Measurements from ENCODE around the gene IGFL1.
"Not testable (repeated sequence)": the region's sequence is repeated elsewhere in the genome, so short reads cannot be mapped to it uniquely, and the experiment has no call there.

The IGFL1 gene

DNA sequence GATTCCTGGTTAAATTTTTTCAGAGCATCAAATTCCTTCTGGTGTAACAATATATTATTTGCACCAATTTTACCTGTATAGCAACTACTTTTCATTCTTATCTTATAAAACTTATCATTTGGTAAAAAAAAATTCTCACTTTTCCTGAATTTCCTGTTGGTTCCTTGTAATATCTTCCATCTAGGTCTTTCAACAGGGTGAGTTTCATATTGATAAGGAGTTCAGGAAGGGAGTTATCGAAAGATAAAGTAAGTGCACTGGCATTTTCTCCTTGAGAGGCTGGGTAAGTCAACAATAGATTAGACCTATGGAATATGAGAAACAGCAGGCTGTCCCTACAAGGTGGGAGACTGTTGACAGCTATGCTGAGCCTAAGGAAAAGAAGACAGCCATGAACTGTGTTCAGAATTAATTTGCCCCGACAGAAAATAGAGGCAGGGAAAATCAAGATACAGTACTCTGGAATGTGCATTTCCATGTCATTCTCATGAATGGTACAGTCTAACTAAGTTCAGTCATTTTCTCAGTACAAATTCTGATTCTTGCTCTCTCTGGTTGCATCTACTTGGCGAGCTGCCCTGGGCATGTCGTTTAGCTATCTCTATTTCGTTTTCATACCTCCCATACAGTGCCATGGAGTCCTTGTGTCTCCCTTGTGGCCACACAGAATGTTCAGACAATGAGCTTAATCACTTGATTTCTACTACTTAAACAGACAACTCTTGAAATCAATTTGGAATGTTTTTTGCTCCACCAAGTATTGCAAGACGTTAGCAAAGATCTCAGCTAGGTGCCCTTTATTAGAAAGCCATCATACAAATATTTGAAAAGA, 9.9 kb downstream of the IGFL1 start:
- TF ChIP-seq, protein P1, sequence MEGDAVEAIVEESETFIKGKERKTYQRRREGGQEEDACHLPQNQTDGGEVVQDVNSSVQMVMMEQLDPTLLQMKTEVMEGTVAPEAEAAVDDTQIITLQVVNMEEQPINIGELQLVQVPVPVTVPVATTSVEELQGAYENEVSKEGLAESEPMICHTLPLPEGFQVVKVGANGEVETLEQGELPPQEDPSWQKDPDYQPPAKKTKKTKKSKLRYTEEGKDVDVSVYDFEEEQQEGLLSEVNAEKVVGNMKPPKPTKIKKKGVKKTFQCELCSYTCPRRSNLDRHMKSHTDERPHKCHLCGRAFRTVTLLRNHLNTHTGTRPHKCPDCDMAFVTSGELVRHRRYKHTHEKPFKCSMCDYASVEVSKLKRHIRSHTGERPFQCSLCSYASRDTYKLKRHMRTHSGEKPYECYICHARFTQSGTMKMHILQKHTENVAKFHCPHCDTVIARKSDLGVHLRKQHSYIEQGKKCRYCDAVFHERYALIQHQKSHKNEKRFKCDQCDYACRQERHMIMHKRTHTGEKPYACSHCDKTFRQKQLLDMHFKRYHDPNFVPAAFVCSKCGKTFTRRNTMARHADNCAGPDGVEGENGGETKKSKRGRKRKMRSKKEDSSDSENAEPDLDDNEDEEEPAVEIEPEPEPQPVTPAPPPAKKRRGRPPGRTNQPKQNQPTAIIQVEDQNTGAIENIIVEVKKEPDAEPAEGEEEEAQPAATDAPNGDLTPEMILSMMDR (IDR thresholded peaks at IDR 0.05; ENCODE audit: low read depth, low read length) = no peak
- H3K27me3 ChIP-seq = peaks cover 47% of the 10 kb centered on the region
- no peaks in the 10 kb centered on the region for H3K9me3 ChIP-seq
- no peaks in the 10 kb centered on the region for H3K36me3 ChIP-seq
- no peak overlapping the region for H3K4me3 ChIP-seq (ENCODE audit: low read depth, low read length)
- no peaks in the 10 kb centered on the region for H3K4me1 ChIP-seq
- no peak for DNase-seq

GRCh38 chr19:46240693-46241092, 11.2 kb downstream of the IGFL1 start:
- H3K36me3 ChIP-seq = no peaks in the 10 kb centered on the region
- H3K4me1 ChIP-seq = no peaks in the 10 kb centered on the region
- H3K4me3 ChIP-seq (ENCODE audit: low read depth, low read length) = no peak overlapping the region
- peaks cover 52% of the 10 kb centered on the region for H3K27me3 ChIP-seq
- H3K9me3 ChIP-seq = no peaks in the 10 kb centered on the region
- TF ChIP-seq, protein P1 (IDR thresholded peaks at IDR 0.05; ENCODE audit: low read depth, low read length) = no peak
- DNase-seq = no peak

GRCh38 chr19:46241626-46242025, 12.1 kb downstream of the IGFL1 start:
- Histone ChIP-seq H3K4me3 (ENCODE audit: low read depth, low read length) (no peak overlapping the region), H3K27me3 (peaks cover 61% of the 10 kb centered on the region), H3K9me3 (no peaks in the 10 kb centered on the region; the same call in 1 of the 2 replicates), H3K36me3 (no peaks in the 10 kb centered on the region), H3K4me1 (no peaks in the 10 kb centered on the region)
- no peak for DNase-seq
- TF ChIP-seq, protein P1 (IDR thresholded peaks at IDR 0.05; ENCODE audit: low read depth, low read length) = no peak

GRCh38 chr19:46243081-46243654, 13.6 kb downstream of the IGFL1 start:
- H3K4me1 ChIP-seq; H3K4me3 ChIP-seq (ENCODE audit: low read depth, low read length); DNase-seq; H3K36me3 ChIP-seq; H3K9me3 ChIP-seq: not testable (repeated sequence)
- peaks cover 67% of the 10 kb centered on the region for H3K27me3 ChIP-seq

GRCh38 chr19:46250076-46250735, 20.7 kb downstream of the IGFL1 start:
- peaks cover 58% of the 10 kb centered on the region for H3K27me3 ChIP-seq
- H3K9me3 ChIP-seq = no peaks in the 10 kb centered on the region; the same call in 1 of the 2 replicates
- no peak for DNase-seq
- TF ChIP-seq, protein P1 (IDR thresholded peaks at IDR 0.05; ENCODE audit: low read depth, low read length) = no peak
- H3K4me3 ChIP-seq (ENCODE audit: low read depth, low read length) = no peak overlapping the region
- no peaks in the 10 kb centered on the region for H3K4me1 ChIP-seq
- H3K36me3 ChIP-seq = no peaks in the 10 kb centered on the region

- H3K27me3 ChIP-seq = peaks cover 46% of the 10 kb centered on the region
- H3K4me3 ChIP-seq (ENCODE audit: low read depth, low read length) = no peak overlapping the region
- DNase-seq = no peak
- H3K9me3 ChIP-seq = no peaks in the 10 kb centered on the region
- TF ChIP-seq, protein P1 (IDR thresholded peaks at IDR 0.05; ENCODE audit: low read depth, low read length) = no peak
- no peaks in the 10 kb centered on the region for H3K36me3 ChIP-seq
- H3K4me1 ChIP-seq = no peaks in the 10 kb centered on the region
These were observed 21.9 kb downstream of the IGFL1 start for GRCh38 chr19:46251416-46251815.
